ENCODE measurements around the gene MMP24.

MMP24 gene

GRCh38 chr20:35299780-35300179 is 73.3 kb downstream of the MMP24 start:
- no peak for DNase-seq (ENCODE audit: extremely low read depth, insufficient read length)
- TF ChIP-seq, protein P1, sequence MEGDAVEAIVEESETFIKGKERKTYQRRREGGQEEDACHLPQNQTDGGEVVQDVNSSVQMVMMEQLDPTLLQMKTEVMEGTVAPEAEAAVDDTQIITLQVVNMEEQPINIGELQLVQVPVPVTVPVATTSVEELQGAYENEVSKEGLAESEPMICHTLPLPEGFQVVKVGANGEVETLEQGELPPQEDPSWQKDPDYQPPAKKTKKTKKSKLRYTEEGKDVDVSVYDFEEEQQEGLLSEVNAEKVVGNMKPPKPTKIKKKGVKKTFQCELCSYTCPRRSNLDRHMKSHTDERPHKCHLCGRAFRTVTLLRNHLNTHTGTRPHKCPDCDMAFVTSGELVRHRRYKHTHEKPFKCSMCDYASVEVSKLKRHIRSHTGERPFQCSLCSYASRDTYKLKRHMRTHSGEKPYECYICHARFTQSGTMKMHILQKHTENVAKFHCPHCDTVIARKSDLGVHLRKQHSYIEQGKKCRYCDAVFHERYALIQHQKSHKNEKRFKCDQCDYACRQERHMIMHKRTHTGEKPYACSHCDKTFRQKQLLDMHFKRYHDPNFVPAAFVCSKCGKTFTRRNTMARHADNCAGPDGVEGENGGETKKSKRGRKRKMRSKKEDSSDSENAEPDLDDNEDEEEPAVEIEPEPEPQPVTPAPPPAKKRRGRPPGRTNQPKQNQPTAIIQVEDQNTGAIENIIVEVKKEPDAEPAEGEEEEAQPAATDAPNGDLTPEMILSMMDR (IDR thresholded peaks at IDR 0.05; ENCODE audit: insufficient read depth, low read length, poor library complexity, severe bottlenecking), result no peak
- H3K27me3 ChIP-seq (replicated peaks; ENCODE audit: control insufficient read depth, insufficient read depth, low read length), result no peaks in the 10 kb centered on the region
- no peak overlapping the region for H3K4me3 ChIP-seq (replicated peaks; ENCODE audit: low read depth, low read length)
- H3K36me3 ChIP-seq (ENCODE audit: control insufficient read depth, insufficient read depth, low read length), result peaks cover 7% of the 10 kb centered on the region

DNA sequence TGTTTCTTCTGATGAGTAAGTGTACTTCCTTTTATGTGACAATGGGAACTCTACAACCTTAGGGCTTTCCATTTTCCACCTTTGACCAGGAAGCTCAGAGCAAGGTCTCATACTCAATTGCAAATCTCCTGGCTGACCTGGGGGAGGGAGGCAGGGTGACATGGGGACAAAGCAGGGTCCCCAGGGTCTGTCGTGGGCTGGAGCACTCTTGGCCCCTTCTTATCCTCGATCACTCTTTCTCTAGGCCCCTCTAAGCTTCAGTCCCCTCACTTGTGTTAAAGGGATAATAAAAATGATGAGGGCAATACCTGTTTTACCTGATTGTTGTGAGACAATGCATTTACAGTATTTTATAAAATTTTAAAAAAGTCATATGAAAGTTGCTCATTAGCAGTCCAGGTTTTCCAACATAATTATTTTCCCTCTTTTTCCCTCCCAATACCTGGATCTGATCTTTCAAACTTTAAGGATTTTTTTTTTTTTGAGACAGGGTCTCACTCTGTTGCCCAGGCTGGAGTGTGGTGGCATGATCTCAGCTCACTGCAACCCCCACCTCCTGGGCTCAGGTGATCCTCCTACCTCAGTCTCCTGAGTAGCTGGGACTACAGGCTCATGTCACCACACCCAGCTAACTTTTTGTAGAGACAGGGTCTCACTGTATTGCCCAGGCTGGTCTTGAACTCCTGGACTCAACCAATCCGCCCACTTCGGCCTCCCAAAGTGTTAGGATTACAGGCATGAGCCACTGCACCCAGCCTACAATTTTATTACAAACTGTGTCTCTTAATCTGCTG is 74.2 kb downstream of the MMP24 start:
- H3K4me3 ChIP-seq (replicated peaks; ENCODE audit: low read depth, low read length), result no peak overlapping the region
- peaks cover 9% of the 10 kb centered on the region for H3K36me3 ChIP-seq (ENCODE audit: control insufficient read depth, insufficient read depth, low read length)
- TF ChIP-seq, protein P1 (IDR thresholded peaks at IDR 0.05; ENCODE audit: insufficient read depth, low read length, poor library complexity, severe bottlenecking), result no peak
- DNase-seq (ENCODE audit: extremely low read depth, insufficient read length), result no peak
- no peaks in the 10 kb centered on the region for H3K27me3 ChIP-seq (replicated peaks; ENCODE audit: control insufficient read depth, insufficient read depth, low read length)

DNA sequence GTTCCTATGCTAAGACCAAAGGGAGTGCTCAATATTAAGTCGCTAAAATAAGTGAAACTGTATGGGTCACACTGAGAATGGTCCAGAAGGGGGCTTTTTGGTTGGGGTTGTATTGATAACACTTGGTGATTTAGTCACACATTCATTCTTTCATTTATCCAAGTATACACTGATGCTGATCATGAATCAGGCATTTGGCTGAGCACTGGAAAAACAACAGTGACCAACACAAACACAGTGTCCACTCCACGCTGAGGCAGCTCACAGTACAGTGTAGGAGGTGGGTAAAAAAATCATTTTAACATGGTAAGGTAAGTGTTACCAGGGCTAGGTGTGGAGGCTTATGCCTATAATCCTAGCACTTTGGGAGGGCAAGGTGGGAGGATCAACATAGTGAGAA is 74.9 kb downstream of the MMP24 start:
- no peak overlapping the region for H3K4me3 ChIP-seq (replicated peaks; ENCODE audit: low read depth, low read length)
- TF ChIP-seq, protein P1 (IDR thresholded peaks at IDR 0.05; ENCODE audit: insufficient read depth, low read length, poor library complexity, severe bottlenecking), result no peak
- peaks cover 13% of the 10 kb centered on the region for H3K36me3 ChIP-seq (ENCODE audit: control insufficient read depth, insufficient read depth, low read length)
- DNase-seq (ENCODE audit: extremely low read depth, insufficient read length), result no peak
- H3K27me3 ChIP-seq (replicated peaks; ENCODE audit: control insufficient read depth, insufficient read depth, low read length), result no peaks in the 10 kb centered on the region

DNA sequence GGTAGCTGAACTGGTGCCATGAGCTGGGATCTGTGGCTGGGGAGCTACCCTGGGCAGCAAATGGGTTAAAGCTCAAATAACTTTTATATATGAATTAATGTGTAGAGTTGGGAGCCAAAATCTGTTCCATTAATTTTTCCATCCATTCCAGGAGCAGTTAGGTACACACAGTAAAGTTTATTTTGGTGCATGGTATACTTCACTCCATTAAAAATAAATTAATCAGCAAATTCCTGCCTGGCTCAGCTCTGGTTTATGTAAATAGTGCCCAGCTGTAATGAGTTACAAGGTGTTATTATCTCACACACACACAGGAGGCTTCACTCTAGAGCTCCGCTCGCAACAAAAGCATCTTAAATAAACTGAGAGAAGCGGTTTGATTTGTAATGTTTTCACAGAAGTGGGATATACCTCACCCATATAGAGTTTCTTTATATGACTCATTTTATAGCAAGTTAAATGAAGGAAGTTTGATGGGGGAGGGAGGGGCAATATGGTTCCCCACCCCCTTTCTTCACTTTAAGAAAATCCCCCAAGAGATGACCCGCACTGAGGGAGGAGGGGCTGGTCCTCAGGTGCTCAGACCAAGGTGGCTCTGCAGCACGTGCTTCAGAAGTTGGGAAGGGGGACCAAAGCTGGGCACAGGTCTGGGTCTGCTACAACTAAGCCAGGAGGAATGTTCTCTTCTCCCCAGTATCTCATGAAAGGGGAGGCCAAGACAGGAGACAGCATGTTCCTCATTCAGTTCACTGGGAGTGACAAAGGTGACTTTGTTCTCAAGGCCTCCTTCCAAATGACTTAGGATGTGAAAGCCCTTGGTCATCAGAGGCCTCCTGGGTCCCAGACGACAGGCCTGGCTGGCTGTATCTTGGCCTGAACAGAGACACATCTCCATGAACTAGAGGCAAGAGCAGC is 76.2 kb downstream of the MMP24 start:
- TF ChIP-seq, protein P1 (IDR thresholded peaks at IDR 0.05; ENCODE audit: insufficient read depth, low read length, poor library complexity, severe bottlenecking), result no peak
- no peak for DNase-seq (ENCODE audit: extremely low read depth, insufficient read length)
- no peak overlapping the region for H3K4me3 ChIP-seq (replicated peaks; ENCODE audit: low read depth, low read length)
- no peaks in the 10 kb centered on the region for H3K27me3 ChIP-seq (replicated peaks; ENCODE audit: control insufficient read depth, insufficient read depth, low read length)
- peaks cover 13% of the 10 kb centered on the region for H3K36me3 ChIP-seq (ENCODE audit: control insufficient read depth, insufficient read depth, low read length)

GRCh38 chr20:35303382-35303734 is 76.9 kb downstream of the MMP24 start:
- DNase-seq (ENCODE audit: extremely low read depth, insufficient read length), result no peak
- no peak overlapping the region for H3K4me3 ChIP-seq (replicated peaks; ENCODE audit: low read depth, low read length)
- TF ChIP-seq, protein P1 (IDR thresholded peaks at IDR 0.05; ENCODE audit: insufficient read depth, low read length, poor library complexity, severe bottlenecking), result no peak
- no peaks in the 10 kb centered on the region for H3K27me3 ChIP-seq (replicated peaks; ENCODE audit: control insufficient read depth, insufficient read depth, low read length)
- peaks cover 15% of the 10 kb centered on the region for H3K36me3 ChIP-seq (ENCODE audit: control insufficient read depth, insufficient read depth, low read length)
